ENCODE measurements around the gene NSD2. TPM values are rescaled to one million over a fixed set of nuclear protein-coding genes. Genes with fewer than 3 reads are reported as not detected.

The NSD2 gene
- total and polyA plus RNA-seq, 7 donors: 7.2 to 57.9 (median 36.0) TPM

GRCh38 chr4:1964971-1965370 is 93.8 kb downstream of the NSD2 start:
- H3K4me1 ChIP-seq: no peaks in the 10 kb centered on the region
- no peak for DNase-seq
- WGBS, 2 donors: 98 to 99% methylated on average over 1 of the region's 1 CpG
- intact Hi-C loops (cut with DNase I): no loop called here
- H3K36me3 ChIP-seq: peaks cover 0 to 62% (median 15%) of the 10 kb centered on the region in 4 donors
- no peaks in the 10 kb centered on the region for H3K9me3 ChIP-seq
- H3K27ac ChIP-seq: no peak overlapping the region
- H3K4me3 ChIP-seq: no peak overlapping the region
- H3K27me3 ChIP-seq: no peaks in the 10 kb centered on the region
- no peak for TF ChIP-seq POLR2AphosphoS5 (IDR thresholded peaks at IDR 0.05)
- no peak for TF ChIP-seq EP300 (IDR thresholded peaks at IDR 0.05)
- no peak for TF ChIP-seq CTCF (IDR thresholded peaks at IDR 0.05)
- TF ChIP-seq POLR2A (IDR thresholded peaks at IDR 0.05): no peak

- 88% methylated on average over 5 of the region's 5 CpGs for WGBS, 2 donors
- H3K36me3 ChIP-seq: peaks cover 0 to 47% (median 9%) of the 10 kb centered on the region in 4 donors
- no peak overlapping the region for H3K4me3 ChIP-seq
- no peak for TF ChIP-seq EP300 (IDR thresholded peaks at IDR 0.05)
- no peak for TF ChIP-seq CTCF (IDR thresholded peaks at IDR 0.05)
- TF ChIP-seq POLR2A (IDR thresholded peaks at IDR 0.05): no peak
- no peak for TF ChIP-seq POLR2AphosphoS5 (IDR thresholded peaks at IDR 0.05)
- no peak overlapping the region for H3K27ac ChIP-seq
- intact Hi-C loops (cut with DNase I): no loop called here
- no peaks in the 10 kb centered on the region for H3K4me1 ChIP-seq
- no peaks in the 10 kb centered on the region for H3K9me3 ChIP-seq
- no peak for DNase-seq
- H3K27me3 ChIP-seq: no peaks in the 10 kb centered on the region
Observed at GRCh38 chr4:1967512-1968149, 96.4 kb downstream of the NSD2 start.

- Histone ChIP-seq H3K27ac (no peak overlapping the region), H3K36me3 (peaks cover 0 to 43% (median 8%) of the 10 kb centered on the region in 4 donors), H3K4me1 (no peaks in the 10 kb centered on the region), H3K4me3 (no peak overlapping the region), H3K9me3 (no peaks in the 10 kb centered on the region), H3K27me3 (no peaks in the 10 kb centered on the region)
- intact Hi-C loops (cut with DNase I): no loop called here
- DNase-seq: peak; percentile 29
- 95 to 96% methylated on average over 7 of the region's 7 CpGs for WGBS, 2 donors
- no peak for TF ChIP-seq POLR2A (IDR thresholded peaks at IDR 0.05)
Observed at GRCh38 chr4:1968686-1969295, 97.6 kb downstream of the NSD2 start.

- Histone ChIP-seq H3K4me1 (no peaks in the 10 kb centered on the region), H3K36me3 (peaks cover under 1 to 46% (median 13%) of the 10 kb centered on the region in 4 donors), H3K27me3 (no peaks in the 10 kb centered on the region), H3K4me3 (no peak overlapping the region), H3K27ac (no peak overlapping the region), H3K9me3 (no peaks in the 10 kb centered on the region)
- peak; percentile 30 for DNase-seq
- TF ChIP-seq POLR2A (IDR thresholded peaks at IDR 0.05) (no peak), CTCF (IDR thresholded peaks at IDR 0.05) (no peak), EP300 (IDR thresholded peaks at IDR 0.05) (no peak), POLR2AphosphoS5 (IDR thresholded peaks at IDR 0.05) (no peak)
- intact Hi-C loops (cut with DNase I): no loop called here
- WGBS, 2 donors: 96 to 97% methylated on average over 17 of the region's 17 CpGs
Observed at GRCh38 chr4:1969928-1970723, 98.9 kb downstream of the NSD2 start.

GRCh38 chr4:1970926-1971325 is 99.7 kb downstream of the NSD2 start:
- DNase-seq: no peak
- H3K9me3 ChIP-seq: no peaks in the 10 kb centered on the region
- intact Hi-C loops (cut with DNase I): no loop called here
- 94 to 95% methylated on average over 6 of the region's 6 CpGs for WGBS, 2 donors
- TF ChIP-seq POLR2AphosphoS5 (IDR thresholded peaks at IDR 0.05) (no peak), EP300 (IDR thresholded peaks at IDR 0.05) (no peak), CTCF (IDR thresholded peaks at IDR 0.05) (no peak), POLR2A (IDR thresholded peaks at IDR 0.05) (no peak)
- H3K36me3 ChIP-seq: peaks cover 9 to 50% (median 20%) of the 10 kb centered on the region in 4 donors
- H3K27me3 ChIP-seq: no peaks in the 10 kb centered on the region
- H3K27ac ChIP-seq: no peak overlapping the region
- H3K4me1 ChIP-seq: no peaks in the 10 kb centered on the region
- H3K4me3 ChIP-seq: no peak overlapping the region

Data from sigmoid colon (tissue), 7 donors.